Ascending aorta (tissue), 2 donors: ENCODE results near the gene NBPF4. TPM values are rescaled to one million over a fixed set of nuclear protein-coding genes. Genes with fewer than 3 reads are reported as not detected.
"Not testable (repeated sequence)": the region's sequence is repeated elsewhere in the genome, so short reads cannot be mapped to it uniquely, and the experiment has no call there.

ENCODE experiments used
- DNase-seq, 2 donors: peaks; one replicate each; pipeline ENCODE4 v3.0.0-alpha.2; 2019; ENCODE audit warnings: low spot score in 2 of 2
- H3K27ac ChIP-seq, 2 donors: fragments of 200-600 bp; sonication (generic); one replicate each; pipeline ENCODE4 v1.5.1; 2016 to 2017; ENCODE audit warnings: mild to moderate bottlenecking in 1 of 2
- H3K27me3 ChIP-seq: fragments of 200-600 bp; sonication (generic); one replicate; pipeline ENCODE4 v1.5.1; 2017
- H3K36me3 ChIP-seq, 2 donors: fragments of 200-600 bp; sonication (generic); one replicate each; pipeline ENCODE4 v1.5.1; 2016
- H3K4me1 ChIP-seq, 2 donors: fragments of 200-600 bp; sonication (generic); one replicate each; pipeline ENCODE4 v1.5.1; 2016 to 2017; ENCODE audit warnings: mild to moderate bottlenecking in 1 of 2
- H3K4me3 ChIP-seq, 2 donors: fragments of 200-600 bp; sonication (generic); one replicate each; pipeline ENCODE4 v1.5.1; 2016 to 2017; ENCODE audit warnings: mild to moderate bottlenecking in 1 of 2
- H3K9me3 ChIP-seq, 2 donors: fragments of 200-600 bp; sonication (generic); one replicate each; pipeline ENCODE4 v1.5.1; 2016
- intact Hi-C: fragments of 100-400 bp; cut with DNase I; formaldehyde crosslinking; loops from one replicate; pipeline ENCODE4 v1.15.1; 2023
- total RNA-seq: library from RNA; depleted of rRNA; stranded (reverse); fragments of >200 nt; gene quantifications from one replicate; pipeline ENCODE4 v1.1.0, GENCODE V29; 2016

The NBPF4 gene
- total RNA-seq = not detected

GRCh38 chr1:108243976-108244375 lies at the start of gene NBPF4:
NBPF4 (minus strand) TSS chr1:108244076; CDS start chr1:108243761, 315 bp downstream.
- H3K36me3 ChIP-seq, DNase-seq, intact Hi-C loops, H3K4me3 ChIP-seq, H3K4me1 ChIP-seq, H3K27ac ChIP-seq, H3K9me3 ChIP-seq, H3K27me3 ChIP-seq: not testable (repeated sequence)

DNA sequence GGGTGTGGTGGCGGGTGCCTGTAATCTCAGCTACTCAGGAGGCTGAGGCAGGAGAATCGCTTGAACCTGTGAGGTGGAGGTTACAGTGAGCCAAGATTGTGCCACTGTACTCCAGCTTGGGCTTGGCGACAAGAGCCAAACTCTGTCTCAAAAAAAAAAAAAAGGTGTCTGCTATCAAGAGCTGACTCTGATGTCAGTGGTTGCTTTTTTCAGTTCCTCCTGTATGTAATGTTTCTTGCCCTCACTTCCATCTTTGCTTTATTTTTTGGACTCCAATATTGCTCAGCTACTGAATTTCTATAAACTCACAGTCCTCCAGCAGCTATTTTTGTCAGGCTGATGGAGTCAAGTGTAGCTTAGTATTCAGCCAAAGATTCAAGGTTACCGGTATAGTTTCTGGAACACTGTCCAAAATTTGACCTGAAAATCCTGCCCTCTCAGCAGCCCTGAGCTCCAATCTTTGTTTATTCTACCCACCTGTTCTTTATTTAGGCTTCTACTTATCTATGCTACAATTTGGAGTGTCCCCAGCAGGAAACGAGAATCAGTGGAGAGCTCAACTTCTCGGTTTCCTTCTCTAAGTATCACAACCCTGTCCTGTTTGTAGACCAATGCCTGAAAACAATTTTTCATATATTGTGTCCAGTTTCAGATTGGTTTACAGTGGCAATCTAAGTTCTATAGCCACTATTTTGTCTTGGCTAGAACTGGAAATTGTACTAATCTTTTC lies 38.8 kb upstream of the NBPF4 start:
- H3K4me1 ChIP-seq, H3K27ac ChIP-seq, H3K9me3 ChIP-seq, intact Hi-C loops, H3K27me3 ChIP-seq, H3K4me3 ChIP-seq, H3K36me3 ChIP-seq, DNase-seq: not testable (repeated sequence)

DNA sequence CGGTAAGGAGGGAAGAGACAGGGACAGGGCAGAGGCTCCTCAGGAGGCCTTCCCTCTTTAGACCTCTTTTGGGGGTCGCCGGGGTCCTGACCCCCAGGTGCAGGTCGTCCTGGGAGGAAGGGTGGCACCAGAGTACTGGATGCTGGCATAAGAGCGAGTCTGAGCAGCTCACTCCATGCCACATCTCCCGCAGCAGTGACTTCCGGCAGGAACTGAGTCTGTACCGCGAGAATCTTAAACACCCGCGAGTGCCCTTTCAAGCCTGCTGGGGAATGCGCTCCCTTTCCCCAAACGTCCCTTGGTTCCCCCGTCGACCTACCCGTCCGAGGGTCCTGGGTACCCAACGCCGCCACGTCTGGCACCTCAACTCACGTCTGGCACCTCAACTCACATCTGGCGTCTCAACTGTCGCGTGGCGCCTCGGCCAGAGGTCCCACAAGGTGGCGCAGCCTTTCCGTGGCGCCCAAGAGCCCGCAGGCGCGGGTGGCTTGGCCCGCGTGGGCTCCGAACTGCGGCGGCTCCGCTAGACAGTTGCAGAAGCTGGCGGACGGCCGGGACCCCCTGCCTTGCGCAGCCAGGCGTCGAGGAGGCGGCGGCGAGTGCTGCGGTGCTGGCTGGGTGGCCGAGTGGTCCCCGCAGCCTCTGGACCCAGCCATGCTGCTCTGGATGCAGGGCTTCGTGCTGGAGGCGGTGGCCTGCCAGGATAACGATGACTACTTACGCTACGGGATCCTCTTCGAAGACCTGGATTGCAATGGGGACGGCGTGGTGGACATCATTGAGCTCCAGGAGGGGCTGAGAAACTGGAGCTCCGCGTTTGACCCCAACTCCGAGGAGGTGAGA lies 28.8 kb upstream of the NBPF4 start:
- not testable (repeated sequence) for H3K27me3 ChIP-seq, H3K27ac ChIP-seq

GRCh38 chr1:108267097-108267496 lies 23.2 kb upstream of the NBPF4 start:
- H3K27me3 ChIP-seq, H3K9me3 ChIP-seq, H3K4me3 ChIP-seq, H3K4me1 ChIP-seq, H3K36me3 ChIP-seq, DNase-seq, intact Hi-C loops, H3K27ac ChIP-seq: not testable (repeated sequence)

More for the DNA sequence above, 28.8 kb upstream of the NBPF4 start:
- intact Hi-C loops, H3K4me3 ChIP-seq, H3K4me1 ChIP-seq, H3K36me3 ChIP-seq, DNase-seq, H3K9me3 ChIP-seq: not testable (repeated sequence)

DNA sequence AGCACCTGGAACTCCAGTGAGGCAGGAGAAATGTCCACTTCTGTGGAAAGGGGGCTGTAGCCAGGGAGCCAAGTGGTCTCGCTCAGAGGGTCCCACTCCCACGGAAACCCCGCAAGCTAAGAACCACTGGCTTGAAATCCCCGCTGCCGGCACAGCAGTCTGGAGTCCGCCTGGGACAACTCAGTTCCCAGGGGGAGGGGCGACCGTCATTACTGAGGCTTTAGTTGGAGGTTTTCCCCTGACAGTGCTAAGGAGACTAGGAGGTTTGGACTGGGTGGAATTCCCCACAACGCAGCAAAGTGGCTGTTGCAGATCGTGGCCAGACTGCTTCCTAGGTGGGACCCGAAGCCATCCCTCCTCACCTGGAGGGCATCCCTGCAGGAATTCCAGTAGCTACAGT lies 18.1 kb upstream of the NBPF4 start:
- H3K9me3 ChIP-seq, H3K36me3 ChIP-seq, H3K27ac ChIP-seq, DNase-seq, H3K4me1 ChIP-seq, intact Hi-C loops, H3K4me3 ChIP-seq, H3K27me3 ChIP-seq: not testable (repeated sequence)

GRCh38 chr1:108261519-108261918 lies 17.6 kb upstream of the NBPF4 start:
- intact Hi-C loops = not testable (repeated sequence)

DNA sequence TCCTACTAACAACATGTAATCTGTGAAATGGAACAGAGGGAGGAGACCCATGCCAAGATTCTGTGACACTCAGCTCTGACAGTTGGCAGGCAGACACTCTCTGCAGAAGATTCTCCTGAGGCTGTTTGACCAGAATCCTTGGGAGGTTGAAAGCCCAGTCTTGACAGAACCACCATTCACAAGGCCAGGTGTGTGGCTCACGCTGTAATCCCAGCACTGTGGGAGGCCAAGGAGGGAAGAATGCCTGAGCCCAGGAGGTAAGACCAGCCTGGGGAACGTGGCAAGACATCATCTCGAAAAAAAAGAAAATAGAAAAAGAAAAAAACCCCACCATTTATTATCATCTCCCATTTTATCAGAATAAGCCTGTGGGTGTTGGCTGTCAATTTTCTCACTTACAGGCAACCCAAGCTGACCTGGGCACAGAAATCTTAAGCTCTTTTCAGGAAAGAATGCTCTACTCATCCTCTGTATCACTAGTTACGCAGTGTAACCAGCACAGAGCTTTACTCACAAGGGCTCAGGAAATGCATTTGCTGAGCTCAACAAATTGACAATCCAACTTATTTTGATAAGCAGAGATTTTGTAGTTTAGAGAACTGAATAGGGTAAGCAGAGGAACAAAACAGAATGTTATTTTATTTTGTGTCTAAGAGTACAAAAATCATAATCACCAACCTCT lies 16.8 kb upstream of the NBPF4 start:
- H3K27ac ChIP-seq, H3K27me3 ChIP-seq, H3K4me1 ChIP-seq, H3K36me3 ChIP-seq, DNase-seq, H3K9me3 ChIP-seq, H3K4me3 ChIP-seq, intact Hi-C loops: not testable (repeated sequence)

More at GRCh38 chr1:108261519-108261918, 17.6 kb upstream of the NBPF4 start:
- not testable (repeated sequence) for H3K4me3 ChIP-seq, H3K27ac ChIP-seq, H3K27me3 ChIP-seq, H3K4me1 ChIP-seq, H3K9me3 ChIP-seq, H3K36me3 ChIP-seq, DNase-seq

DNA sequence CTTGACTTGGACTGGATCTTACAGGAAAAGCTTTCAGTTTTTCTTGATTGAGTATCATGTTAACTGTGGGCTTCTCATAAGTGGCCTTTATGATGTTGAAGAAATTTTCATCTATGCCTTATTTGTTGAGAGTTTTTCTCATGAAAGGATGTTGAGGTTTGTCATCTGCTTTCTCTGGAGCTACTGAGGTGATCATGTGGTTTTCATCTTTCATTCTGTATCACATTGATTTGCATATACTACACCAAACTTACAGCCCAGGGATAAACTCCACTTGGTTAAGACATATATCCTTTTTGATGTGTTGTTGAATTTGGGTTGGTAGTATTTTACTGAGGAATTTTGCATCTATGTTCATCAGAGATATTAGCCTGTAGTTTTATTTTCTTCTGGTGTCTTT lies 11.6 kb upstream of the NBPF4 start:
- H3K36me3 ChIP-seq, H3K27ac ChIP-seq, intact Hi-C loops, H3K9me3 ChIP-seq, DNase-seq, H3K4me1 ChIP-seq, H3K4me3 ChIP-seq, H3K27me3 ChIP-seq: not testable (repeated sequence)

DNA sequence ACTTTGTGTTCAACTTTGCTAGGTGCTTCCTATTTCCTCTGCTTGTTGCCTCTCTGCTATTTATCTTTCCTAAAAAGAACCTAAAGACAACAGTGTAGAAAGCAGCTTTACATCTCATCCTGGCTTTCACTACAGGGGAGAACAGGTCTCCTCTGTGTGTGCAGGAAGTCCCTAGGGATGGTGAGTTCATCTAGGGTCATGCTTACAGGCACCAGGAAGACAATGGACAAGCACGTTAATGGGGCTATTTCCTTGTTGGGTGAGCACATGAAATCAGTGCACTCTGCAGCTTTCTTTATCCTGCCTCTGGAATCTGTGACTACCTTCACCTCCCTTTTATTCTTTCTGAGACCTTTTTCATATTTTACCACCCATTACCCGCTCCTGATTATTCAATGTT lies 4.5 kb downstream of the NBPF4 start:
- H3K27ac ChIP-seq, H3K36me3 ChIP-seq, intact Hi-C loops, H3K9me3 ChIP-seq, H3K27me3 ChIP-seq, H3K4me3 ChIP-seq, H3K4me1 ChIP-seq, DNase-seq: not testable (repeated sequence)

- H3K27ac ChIP-seq, H3K9me3 ChIP-seq, intact Hi-C loops, H3K27me3 ChIP-seq, H3K4me1 ChIP-seq, H3K4me3 ChIP-seq, H3K36me3 ChIP-seq, DNase-seq: not testable (repeated sequence)
These were observed 8.6 kb downstream of the NBPF4 start for GRCh38 chr1:108235308-108235707.

DNA sequence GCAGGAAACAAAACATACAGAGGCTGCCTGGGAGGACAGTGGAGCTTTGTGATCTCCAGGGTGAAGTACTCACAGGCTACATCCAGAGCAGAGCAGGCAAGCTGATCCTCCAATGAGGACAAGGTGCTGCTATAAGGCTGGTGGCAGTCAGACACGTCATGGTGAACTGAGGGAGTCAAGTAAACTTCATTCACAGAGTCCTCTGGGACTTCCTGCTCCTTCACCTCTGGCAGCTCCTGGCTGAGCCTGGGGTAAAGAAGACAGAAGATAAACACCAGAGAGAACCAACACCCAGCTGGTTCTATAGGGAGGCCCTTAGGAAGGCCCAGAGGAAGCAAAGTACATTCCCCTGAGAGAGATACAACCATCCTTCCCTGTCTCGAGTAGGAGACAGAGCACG lies 11.7 kb downstream of the NBPF4 start:
- H3K27ac ChIP-seq, intact Hi-C loops: not testable (repeated sequence)

DNA sequence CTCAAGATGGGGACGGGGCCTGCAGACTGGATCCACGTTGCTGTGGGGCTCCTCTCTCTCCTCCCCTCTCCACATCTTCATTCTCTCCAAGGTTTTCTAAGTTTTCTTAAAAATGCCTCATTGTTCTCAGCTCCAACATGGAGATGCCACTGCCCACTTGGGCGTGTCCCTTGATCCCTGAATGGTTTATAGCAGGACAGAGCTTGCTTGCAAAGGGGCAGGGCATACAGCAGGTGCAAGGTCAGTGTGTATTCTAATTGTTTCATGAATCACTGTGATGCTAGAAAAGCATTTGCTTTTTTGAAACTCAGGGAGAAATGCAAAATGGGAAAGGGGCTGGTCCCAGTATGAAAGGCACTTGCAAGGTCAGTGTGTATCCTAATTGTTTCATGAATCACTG lies 13.9 kb downstream of the NBPF4 start:
- H3K27me3 ChIP-seq, H3K9me3 ChIP-seq, intact Hi-C loops: not testable (repeated sequence)

More for the DNA sequence above, 11.7 kb downstream of the NBPF4 start:
- not testable (repeated sequence) for H3K4me1 ChIP-seq, H3K36me3 ChIP-seq, DNase-seq, H3K27me3 ChIP-seq, H3K4me3 ChIP-seq, H3K9me3 ChIP-seq

DNA sequence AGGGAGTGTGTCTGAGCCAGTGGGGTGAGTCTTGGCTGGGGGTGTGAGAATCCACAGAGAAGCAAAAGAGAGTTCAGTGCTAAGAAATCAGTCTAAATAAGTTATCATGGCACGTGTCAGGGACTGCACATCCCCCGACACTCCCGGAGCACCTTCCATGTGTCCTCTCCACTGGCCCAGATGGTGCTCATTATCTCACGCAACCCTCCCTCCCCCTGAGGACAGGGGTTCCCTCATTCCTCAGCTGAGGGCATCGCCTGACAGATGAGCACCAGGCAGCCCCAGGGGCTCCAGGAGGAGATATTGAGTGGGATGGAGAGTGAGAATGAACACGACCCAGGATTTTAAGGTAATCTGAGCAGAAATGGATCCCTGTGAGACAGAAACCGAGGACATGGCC lies 16.1 kb downstream of the NBPF4 start:
- H3K9me3 ChIP-seq, H3K36me3 ChIP-seq, H3K27me3 ChIP-seq, H3K4me1 ChIP-seq, H3K27ac ChIP-seq, H3K4me3 ChIP-seq, intact Hi-C loops, DNase-seq: not testable (repeated sequence)

More for the DNA sequence above, 13.9 kb downstream of the NBPF4 start:
- H3K27ac ChIP-seq, H3K4me3 ChIP-seq, H3K4me1 ChIP-seq, DNase-seq, H3K36me3 ChIP-seq: not testable (repeated sequence)

GRCh38 chr1:108226855-108227254 lies 17.0 kb downstream of the NBPF4 start:
- intact Hi-C loops, H3K36me3 ChIP-seq, DNase-seq, H3K4me3 ChIP-seq, H3K4me1 ChIP-seq, H3K27ac ChIP-seq, H3K27me3 ChIP-seq, H3K9me3 ChIP-seq: not testable (repeated sequence)
